Measurements from ENCODE around the gene ATL3.
A peak's percentile ranks its signal among the peaks of the same experiment; 100 is the strongest.
"Not testable (repeated sequence)": the region's sequence is repeated elsewhere in the genome, so short reads cannot be mapped to it uniquely, and the experiment has no call there.

The ATL3 gene

DNA sequence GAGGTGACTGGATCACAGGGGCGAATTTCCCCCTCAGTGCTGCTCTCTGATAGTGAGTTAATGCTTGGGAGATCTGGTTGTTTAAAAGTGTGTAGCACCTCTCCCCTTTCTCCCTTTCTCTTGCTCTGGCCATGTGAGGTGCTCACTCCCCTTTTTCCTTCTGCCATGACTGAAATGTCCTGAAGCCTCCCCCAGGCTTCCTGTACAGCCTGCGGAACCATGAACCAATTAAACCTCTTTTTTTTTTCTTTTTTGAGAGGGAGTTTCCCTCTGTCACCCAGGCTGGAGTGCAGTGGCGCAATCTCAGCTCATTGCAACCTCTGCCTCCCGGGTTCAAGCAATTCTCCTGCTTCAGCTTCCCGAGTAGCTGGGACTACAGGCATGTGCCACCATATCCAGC lies 53.5 kb downstream of the ATL3 start:
- H3K27ac Mint-ChIP-seq; H3K4me3 Mint-ChIP-seq; H3K36me3 Mint-ChIP-seq (ENCODE audit: low read depth); H3K27me3 Mint-ChIP-seq; H3K9me3 Mint-ChIP-seq: not testable (repeated sequence)
- H3K4me1 Mint-ChIP-seq (ENCODE audit: low read depth) = peaks cover 21% of the 10 kb centered on the region

DNA sequence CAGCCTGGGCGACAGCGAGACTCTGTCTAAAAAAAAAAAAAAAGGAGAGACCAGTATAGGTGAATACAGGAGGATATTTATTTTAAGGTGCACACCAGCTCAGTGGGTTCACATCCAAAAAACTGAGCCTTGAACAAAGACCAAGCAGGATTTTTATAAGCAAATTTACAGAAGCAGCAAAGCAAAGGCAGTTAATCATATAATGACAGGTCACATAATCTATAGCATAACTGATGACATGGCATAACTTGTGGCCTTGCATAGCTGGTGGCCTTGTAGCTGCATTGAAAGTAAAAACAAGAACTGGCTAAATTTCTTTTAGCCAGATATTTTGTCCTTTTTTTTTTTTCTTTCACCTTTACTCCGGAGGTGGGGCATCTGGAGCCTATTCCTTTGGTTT lies 54.2 kb downstream of the ATL3 start:
- Mint-ChIP-seq H3K4me3 (no peak overlapping the region), H3K36me3 (ENCODE audit: low read depth) (no peaks in the 10 kb centered on the region), H3K4me1 (ENCODE audit: low read depth) (peaks cover 23% of the 10 kb centered on the region), H3K27me3 (no peaks in the 10 kb centered on the region), H3K27ac (no peak overlapping the region), H3K9me3 (no peaks in the 10 kb centered on the region)

DNA sequence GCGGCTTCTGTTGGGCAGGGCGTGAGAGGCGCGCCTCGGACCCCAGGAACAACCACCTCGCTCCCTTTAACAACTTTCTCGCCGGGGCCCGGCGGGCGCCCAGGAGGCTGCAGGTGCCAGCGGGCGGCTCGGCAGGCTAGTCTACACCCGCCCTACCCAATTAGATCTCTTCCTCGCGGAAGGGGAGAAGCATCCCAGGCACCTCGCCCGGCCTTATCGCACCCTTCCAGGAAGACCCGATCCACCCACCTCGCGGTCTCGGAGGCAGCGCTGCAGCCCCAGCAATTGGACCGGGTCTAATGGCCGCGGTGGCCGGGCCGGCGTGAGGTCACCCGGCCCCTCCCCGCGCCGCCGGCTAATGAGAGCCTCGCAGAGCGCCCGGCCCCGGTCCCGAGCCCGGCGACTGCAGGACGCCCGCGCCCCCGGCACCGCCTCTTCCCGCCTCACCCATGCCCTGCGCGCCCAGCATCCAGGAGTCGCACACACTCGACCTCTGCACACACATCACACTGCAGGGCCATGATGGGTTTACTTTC lies 57.0 kb downstream of the ATL3 start, which contains the start of gene PLAAT3:
PLAAT3 (minus strand) TSS at position 298 of the 536 bp plus-strand sequence. CDS start 419 bp downstream, outside the sequence.
- no peaks in the 10 kb centered on the region for H3K9me3 Mint-ChIP-seq

DNA sequence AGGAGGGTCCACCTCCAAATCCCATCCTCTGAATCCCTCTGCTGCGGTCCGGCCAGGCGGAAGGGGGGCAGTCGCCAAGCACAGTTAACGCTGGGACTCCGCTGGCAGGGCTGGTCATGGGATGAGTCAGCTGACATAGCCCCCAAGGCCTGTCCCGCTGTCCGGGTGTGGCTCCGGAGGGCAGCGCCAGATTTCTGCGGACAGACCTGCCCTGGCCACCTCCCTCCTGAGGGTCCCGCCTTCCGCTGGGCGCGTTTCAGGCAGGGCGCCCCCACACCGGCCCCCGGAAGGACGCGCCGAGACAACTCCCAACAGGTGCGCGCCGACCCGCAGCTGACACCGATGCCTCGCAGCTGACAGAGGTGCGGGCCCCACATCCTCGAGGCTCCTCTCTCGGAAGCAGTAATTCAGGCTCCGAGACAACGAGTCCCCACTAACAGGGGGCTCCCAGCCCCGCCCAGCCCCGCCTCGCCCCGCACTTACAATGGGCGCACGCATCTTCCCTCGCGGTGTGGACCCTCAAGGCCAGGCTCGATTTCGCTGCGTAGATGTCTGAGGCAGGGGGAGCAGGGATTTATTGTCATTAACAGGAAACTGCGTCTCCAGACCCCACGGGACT lies 57.5 kb downstream of the ATL3 start:
- Mint-ChIP-seq H3K36me3 (ENCODE audit: low read depth) (no peaks in the 10 kb centered on the region), H3K9me3 (no peaks in the 10 kb centered on the region), H3K4me3 (peak overlapping the region; percentile 79), H3K27me3 (no peaks in the 10 kb centered on the region), H3K27ac (no peak overlapping the region), H3K4me1 (ENCODE audit: low read depth) (peaks cover 40% of the 10 kb centered on the region)

More for the DNA sequence above, 57.0 kb downstream of the ATL3 start, which contains the start of gene PLAAT3:
- Mint-ChIP-seq H3K27ac (no peak within 1 kb of the TSS), H3K4me1 (ENCODE audit: low read depth) (peaks cover 34% of the 10 kb centered on the region), H3K4me3 (peak within 1 kb of the TSS; percentile 79), H3K36me3 (ENCODE audit: low read depth) (no peaks in the 10 kb centered on the region), H3K27me3 (no peaks in the 10 kb centered on the region)

DNA sequence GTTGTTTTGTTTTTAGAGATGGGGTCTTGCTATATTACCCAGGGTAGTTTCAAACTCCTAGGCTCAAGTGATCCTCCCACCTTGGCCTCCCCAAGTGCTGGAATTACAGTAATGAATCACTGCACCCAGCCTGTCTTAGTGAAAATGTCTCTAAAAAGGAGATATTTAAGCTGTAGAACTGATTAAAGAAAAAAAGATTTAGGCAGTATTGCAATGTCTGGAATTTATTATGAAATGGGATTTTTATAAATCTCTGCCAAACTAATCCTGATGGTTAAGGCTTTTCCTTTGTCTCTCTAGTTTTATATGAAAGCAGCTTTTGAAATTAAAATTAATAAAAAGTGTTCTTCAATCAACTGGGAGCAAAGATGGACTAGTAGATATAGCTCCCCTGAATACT lies 59.0 kb downstream of the ATL3 start:
- Mint-ChIP-seq H3K36me3 (ENCODE audit: low read depth) (no peaks in the 10 kb centered on the region), H3K9me3 (no peaks in the 10 kb centered on the region), H3K27ac (no peak overlapping the region), H3K4me3 (no peak overlapping the region), H3K27me3 (no peaks in the 10 kb centered on the region), H3K4me1 (ENCODE audit: low read depth) (peaks cover 45% of the 10 kb centered on the region)

DNA sequence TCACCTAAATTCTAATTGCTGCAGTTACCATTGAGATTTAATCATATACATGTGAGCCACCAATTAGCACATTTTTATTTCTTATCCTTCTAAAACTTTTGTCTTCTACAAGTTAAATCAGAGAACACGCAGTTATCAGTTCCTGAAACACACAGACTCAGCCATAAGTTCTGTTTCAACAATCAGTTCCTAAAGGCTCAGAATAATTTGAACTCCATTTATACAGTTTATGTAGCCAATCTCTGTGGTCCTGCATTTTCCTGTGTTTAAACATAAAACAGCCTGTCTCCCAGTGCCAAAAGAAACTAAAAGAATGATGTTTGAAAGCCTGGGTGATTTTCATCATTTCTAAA lies 59.8 kb downstream of the ATL3 start:
- Mint-ChIP-seq H3K4me3 (no peak overlapping the region), H3K4me1 (ENCODE audit: low read depth) (peaks cover 45% of the 10 kb centered on the region), H3K36me3 (ENCODE audit: low read depth) (no peaks in the 10 kb centered on the region), H3K9me3 (no peaks in the 10 kb centered on the region), H3K27ac (no peak overlapping the region), H3K27me3 (no peaks in the 10 kb centered on the region)

DNA sequence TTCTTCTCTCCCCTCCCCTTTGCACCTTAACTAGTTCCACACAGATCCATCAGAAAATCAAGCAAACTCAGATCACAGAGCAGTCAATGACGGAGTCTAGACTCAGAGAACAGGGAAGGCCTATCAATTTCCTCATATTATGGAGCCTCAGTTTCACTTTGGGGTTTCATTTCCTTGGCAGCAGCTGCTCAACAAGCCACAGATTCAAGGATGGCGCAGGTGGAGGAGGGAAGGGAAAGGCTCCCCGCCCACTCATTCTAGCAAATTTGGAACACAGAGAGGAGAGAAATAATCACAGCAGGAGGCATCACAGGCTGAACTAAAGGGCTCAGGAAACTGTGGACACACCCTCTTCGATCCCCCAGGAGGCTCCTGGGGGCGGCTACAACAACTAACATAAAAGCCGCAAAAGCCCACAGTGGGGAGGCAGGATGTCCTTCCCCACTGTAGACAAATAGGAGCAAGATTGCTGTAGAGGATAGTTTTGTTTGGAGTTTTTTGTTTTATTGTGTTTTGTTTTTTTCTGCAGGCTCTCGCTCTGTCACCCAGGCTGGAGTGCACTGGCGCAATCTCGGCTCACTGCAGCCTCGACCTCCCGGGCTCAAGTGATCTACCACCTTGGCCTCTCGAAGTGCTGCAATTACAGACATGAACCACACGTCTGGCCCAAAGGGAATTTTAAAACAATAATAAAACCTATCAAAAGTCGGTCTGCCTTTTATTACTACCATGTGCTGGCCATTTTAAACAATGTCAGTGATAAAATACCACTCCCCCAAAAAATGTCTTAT lies 60.4 kb downstream of the ATL3 start:
- Mint-ChIP-seq H3K27me3 (no peaks in the 10 kb centered on the region), H3K27ac (no peak overlapping the region), H3K4me3 (no peak overlapping the region), H3K9me3 (no peaks in the 10 kb centered on the region), H3K36me3 (ENCODE audit: low read depth) (no peaks in the 10 kb centered on the region), H3K4me1 (ENCODE audit: low read depth) (peaks cover 45% of the 10 kb centered on the region)

DNA sequence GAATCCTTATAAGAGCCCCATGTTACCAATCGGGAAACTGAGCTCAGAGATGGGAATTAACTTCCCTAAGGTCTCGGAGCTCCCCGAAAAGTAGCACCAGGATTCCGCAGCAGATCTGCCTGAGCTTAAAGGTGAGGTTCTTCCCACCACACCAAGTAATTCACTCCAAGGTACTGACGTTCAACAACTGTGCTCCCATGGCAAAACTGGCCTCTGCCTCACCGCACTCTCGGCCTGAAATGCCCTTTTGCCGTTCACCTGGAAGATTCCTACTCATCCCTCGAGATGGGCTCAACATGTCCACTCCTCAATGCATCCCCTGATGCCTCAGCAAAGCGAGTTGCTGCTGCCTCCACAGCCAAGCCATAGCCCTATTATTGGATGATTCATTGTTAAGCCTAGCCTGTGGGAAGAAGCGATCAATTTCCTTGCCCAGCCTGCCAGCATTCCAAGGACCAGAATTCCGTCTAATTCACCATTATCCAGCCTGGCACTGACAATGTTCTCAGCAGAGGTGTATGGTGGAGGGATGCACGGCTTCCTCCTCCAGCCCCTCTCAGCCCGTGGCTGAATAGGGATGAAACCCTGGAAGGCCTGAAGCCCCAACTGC lies 61.1 kb downstream of the ATL3 start:
- Mint-ChIP-seq H3K27ac (peak overlapping the region; percentile 10), H3K4me1 (ENCODE audit: low read depth) (peaks cover 45% of the 10 kb centered on the region), H3K27me3 (no peaks in the 10 kb centered on the region), H3K4me3 (no peak overlapping the region), H3K36me3 (ENCODE audit: low read depth) (no peaks in the 10 kb centered on the region), H3K9me3 (no peaks in the 10 kb centered on the region)

DNA sequence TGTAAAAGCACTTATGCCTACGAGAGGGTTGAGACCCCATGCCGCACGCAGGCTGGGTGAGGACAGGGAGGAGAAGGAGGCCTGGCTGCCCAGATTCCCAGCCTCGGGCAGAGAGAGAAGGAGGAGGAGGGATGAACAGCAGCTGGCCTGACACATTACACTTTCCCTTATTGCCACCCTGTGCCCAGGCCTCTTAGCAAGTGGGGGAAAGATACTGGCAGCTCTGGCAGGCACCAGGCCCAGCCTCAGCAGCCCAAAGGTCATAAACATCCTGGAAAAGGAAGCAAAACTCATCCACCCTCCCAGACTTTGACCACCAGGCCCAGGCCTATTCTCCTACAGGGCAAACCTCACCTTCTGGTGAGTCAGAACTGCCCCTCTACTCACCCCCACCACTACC lies 61.6 kb downstream of the ATL3 start:
- H3K27me3 Mint-ChIP-seq = no peaks in the 10 kb centered on the region
- no peaks in the 10 kb centered on the region for H3K36me3 Mint-ChIP-seq (ENCODE audit: low read depth)
- H3K4me3 Mint-ChIP-seq = peak overlapping the region; percentile 7
- peaks cover 44% of the 10 kb centered on the region for H3K4me1 Mint-ChIP-seq (ENCODE audit: low read depth)
- H3K27ac Mint-ChIP-seq = peak overlapping the region; percentile 75
- no peaks in the 10 kb centered on the region for H3K9me3 Mint-ChIP-seq

DNA sequence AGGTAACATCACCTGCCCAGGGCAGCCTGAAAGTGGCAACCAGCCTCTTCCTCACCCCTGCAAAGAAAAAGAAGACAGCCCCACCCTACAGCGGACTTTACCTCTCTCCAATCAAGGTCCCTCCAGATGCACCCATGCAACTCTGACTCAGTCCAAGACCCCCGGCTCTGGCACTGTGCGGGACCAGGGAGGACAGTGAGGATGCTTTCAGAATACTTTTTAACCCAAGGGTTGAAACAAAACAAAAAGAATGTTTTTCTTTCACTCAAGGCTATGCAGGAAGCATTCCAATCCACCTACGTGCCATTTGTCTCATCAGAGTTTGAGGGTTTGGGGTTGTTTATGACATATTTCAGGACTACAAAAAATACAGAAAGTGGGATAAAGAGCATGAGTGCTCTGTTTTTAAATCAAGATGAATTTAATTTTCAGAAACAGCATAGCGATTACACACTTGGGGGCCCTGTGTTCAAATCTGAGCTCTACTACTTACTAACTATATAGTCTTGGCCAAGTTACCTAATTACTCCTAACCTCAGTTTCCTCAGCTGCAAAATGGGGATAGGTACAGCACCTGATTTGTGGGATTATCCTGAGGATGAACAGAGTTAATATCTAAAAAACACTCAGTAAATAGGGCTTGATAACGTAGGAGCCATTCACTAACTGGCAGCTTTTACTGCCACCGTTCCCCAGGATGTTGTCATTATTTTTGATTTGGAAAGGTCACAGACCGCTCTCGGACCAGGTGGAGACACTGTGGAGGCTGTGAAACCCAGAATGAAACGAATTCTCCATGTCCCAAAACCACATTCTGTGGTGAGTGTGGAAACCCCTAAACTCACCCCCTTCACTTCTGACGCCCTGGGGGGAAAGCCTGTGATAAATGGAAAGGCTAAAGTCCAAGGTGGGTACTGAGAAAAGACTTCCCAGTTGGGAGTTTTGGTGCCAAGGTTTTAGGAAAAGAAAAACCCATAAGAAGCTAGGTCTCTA lies 62.5 kb downstream of the ATL3 start:
- H3K4me3 Mint-ChIP-seq = no peak overlapping the region
- peaks cover 38% of the 10 kb centered on the region for H3K4me1 Mint-ChIP-seq (ENCODE audit: low read depth)
- no peaks in the 10 kb centered on the region for H3K36me3 Mint-ChIP-seq (ENCODE audit: low read depth)
- H3K27ac Mint-ChIP-seq = peak overlapping the region; percentile 75
- no peaks in the 10 kb centered on the region for H3K9me3 Mint-ChIP-seq
- no peaks in the 10 kb centered on the region for H3K27me3 Mint-ChIP-seq

DNA sequence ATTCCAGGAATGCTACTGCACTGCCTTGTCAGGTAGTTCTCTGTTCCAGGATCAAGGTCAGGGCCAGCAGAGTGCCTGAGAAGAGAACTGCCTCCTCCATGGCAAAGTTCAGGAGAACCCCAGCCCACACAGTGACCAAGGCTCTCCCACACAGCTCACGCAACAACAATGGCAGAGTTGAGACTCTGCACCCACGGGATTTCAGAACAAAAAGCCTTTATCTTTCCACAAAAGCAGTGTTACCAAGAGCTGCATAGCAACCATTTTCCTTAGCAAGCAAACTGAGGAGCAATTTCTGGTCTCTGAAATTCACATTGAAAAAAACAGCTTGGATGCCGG lies 68.0 kb downstream of the ATL3 start:
- Mint-ChIP-seq H3K27ac (no peak overlapping the region), H3K36me3 (ENCODE audit: low read depth) (no peaks in the 10 kb centered on the region), H3K9me3 (no peaks in the 10 kb centered on the region), H3K4me1 (ENCODE audit: low read depth) (peaks cover 7% of the 10 kb centered on the region), H3K4me3 (no peak overlapping the region), H3K27me3 (no peaks in the 10 kb centered on the region)

DNA sequence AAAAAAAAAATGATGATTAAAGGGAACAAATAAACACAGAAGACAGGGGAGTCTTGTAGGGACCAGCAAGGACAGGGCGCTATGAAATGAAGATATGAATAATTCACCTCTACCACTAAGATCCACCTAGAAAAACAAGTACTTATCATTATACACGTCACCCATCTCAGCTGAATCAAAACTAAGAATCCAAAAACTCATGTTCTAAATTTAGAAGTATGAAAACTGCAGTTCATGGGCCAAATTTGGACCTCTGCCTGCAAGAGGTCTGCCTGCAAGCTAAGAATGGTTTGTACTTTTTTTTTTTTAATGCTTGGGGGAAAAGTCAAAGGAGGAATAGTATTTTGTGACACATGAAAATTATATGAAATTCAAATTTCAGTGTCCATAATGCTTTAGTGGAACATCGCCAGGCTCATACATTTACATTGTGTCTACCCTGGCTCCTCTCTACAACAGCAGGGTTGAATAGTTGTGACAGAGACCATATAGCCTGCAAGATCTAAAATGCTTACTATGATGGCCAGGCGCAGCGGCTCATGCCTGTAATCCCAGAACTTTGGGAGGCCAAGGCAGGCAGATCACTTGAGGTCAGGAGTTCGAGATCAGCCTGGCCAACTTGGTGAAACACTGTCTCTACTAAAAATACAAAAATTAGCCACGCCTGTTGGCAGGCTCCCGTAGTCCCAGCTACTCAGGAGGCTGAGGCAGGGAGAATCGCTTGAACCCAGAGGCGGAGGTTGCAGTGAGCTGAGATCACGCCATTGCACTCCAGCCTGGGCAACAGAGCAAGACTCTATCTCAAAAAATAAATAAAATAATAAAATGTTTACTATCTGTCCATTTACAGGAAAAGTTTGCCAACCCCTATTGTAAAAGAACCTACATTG lies 68.6 kb downstream of the ATL3 start:
- H3K9me3 Mint-ChIP-seq; H3K36me3 Mint-ChIP-seq (ENCODE audit: low read depth); H3K4me3 Mint-ChIP-seq; H3K27me3 Mint-ChIP-seq; H3K4me1 Mint-ChIP-seq (ENCODE audit: low read depth): not testable (repeated sequence)
- peak overlapping the region; percentile 49 for H3K27ac Mint-ChIP-seq

DNA sequence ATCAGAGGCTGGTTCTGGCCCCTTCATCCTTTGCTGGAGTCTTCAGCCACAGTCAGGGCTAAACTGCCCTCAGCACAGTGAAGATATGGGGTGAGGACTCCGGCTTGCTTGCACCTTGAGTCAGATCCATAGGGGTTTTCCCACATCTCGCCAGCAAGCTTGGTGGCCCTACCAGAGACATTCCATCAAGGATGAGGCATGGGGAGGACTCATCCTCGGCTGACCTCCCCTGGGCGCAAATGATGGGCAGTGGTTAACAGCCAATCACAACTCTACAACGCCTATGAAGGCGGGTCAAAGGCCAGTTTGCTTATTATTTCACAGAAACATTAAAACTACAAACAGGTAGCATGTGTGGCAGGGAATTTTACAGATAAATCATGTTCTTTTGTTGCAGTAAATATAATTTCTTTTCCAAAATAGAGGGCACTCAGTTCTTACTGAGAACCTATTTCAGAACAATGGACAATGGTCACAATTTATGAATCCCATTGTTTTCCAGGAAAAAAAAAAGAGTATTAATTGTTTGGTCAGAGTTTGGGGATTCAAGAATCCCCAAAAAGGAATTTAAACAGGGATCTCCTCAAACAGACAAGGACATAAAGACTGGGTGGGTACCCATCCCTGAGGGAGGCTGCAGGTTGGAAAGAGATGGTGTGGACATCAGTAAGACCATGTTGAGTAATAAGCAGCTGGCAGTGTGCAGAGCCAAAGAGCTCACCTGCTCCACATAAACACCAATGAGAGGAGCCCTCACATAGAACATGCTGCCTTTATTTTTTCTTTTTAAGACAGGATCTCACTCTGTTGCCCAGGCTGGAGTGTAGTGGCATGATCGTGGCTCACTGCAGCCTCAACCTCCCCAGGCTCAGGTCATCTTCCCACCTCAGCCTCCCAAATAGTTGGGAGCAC lies 71.7 kb downstream of the ATL3 start:
- Mint-ChIP-seq H3K27ac (no peak overlapping the region), H3K4me3 (no peak overlapping the region), H3K36me3 (ENCODE audit: low read depth) (no peaks in the 10 kb centered on the region), H3K4me1 (ENCODE audit: low read depth) (peaks cover 6% of the 10 kb centered on the region), H3K27me3 (no peaks in the 10 kb centered on the region), H3K9me3 (no peaks in the 10 kb centered on the region)

All from stimulated activated naive CD8-positive, alpha-beta T cell treated with anti-CD3 and anti-CD28 coated beads, Interleukin-15, Interleukin-2, amounts not matched to agents 100 ng/mL and 50 ng/mL, for 24 hours (primary cell).